GM21447 (cell line): Measurements from ENCODE around the gene CWC15.
A peak's percentile ranks its signal among the peaks of the same experiment; 100 is the strongest.
"Not testable (repeated sequence)": the region's sequence is repeated elsewhere in the genome, so short reads cannot be mapped to it uniquely, and the experiment has no call there.

Experiments used
- ATAC-seq: cut with Tn5 transposase; IDR thresholded peaks from one replicate; pipeline ENCODE4 v1.9.1; 2021; ENCODE audit not compliant: unreplicated experiment

Gene CWC15

GRCh38 chr11:94956963-94957362, 16.4 kb downstream of the CWC15 start:
- ATAC-seq = no peak

- ATAC-seq = no peak
These were observed 18.6 kb downstream of the CWC15 start for GRCh38 chr11:94954753-94955152.

- ATAC-seq = no peak
These were observed 25.2 kb downstream of the CWC15 start for GRCh38 chr11:94948070-94948617.

- ATAC-seq = no peak
These were observed 26.5 kb downstream of the CWC15 start for GRCh38 chr11:94946812-94947211.

DNA sequence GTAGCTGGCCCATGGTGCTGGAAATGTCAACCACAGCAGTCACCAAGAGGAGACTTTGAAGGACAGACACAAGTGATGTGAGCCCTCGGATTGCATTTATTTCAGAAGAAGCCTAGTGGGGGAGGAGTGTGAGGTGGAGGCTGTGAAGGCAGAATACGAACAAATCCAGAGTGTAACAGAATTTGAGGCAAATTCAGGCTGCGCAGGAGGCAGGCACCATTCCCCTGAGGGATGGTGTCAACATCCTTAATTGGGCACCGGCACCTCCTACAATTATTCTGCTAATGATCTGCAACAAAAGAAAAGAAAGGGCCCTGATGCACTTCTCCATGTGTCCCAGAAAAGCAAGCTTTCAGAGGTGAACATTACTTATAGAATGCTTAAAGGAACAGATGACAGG, 32.2 kb downstream of the CWC15 start:
- ATAC-seq = no peak

- no peak for ATAC-seq
These were observed 34.0 kb downstream of the CWC15 start for GRCh38 chr11:94939346-94939745.

DNA sequence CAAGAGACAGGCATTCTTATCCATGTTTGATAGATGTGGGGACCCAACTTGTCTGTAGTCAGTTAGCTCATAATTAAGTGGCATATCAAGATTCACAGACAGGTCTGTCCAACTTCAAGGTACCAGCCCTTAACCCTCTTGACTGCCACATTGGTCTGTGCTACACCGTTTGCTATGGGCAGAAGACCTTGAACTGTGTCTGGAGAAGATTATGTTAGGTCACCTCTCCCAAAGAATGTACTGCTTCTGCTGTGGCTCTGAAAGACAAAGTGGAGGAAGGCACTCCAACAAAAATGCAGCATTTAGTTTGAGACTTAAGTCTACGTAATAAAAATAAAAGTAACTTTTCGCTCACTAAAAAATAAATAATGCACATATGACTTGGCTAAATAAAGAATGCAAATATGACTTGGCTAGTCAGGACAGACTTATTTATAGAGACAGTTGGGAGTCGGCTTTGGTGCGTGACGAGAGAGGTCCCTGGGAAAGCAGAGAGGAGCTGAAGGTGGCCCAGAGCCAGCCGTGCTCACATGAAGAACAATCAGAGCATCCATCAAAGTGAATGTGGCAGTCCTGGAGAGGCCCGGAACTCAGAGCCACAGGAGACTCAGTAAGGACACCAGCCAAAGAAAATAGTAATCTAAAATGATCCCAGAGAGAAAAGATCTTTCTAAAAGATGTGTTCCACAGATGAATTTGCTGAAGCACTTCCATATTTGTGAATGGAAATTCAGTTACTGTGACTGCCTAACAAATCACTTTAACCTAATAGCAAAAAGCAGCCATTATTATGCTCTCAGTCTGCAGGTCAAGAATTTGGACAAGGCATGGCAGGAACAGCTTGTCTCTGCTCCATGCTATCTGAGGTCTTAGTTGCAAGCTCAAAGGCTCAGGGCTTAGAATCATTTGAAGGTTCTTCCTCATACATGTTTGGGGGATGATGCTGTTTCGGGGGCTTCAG, 35.0 kb downstream of the CWC15 start:
- ATAC-seq = no peak

DNA sequence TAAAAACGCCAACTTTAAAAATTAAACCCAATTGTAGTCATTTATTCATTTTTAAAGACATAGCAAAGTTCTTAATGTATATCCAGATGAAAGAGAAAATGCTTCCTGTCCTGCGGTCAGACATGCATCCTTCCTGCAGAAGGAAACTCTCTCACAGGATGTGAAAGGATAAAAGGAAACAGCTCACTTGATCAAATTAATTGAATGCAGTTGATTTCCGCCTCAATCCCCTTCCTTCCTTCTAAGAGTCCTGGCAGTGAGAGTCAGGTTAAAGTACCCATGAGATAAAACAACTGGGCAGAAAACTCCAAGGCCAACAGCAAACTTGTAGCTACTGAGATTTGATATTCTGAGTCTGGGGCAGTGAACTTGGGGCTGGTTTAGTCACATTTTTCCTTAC, 38.5 kb downstream of the CWC15 start:
- no peak for ATAC-seq

DNA sequence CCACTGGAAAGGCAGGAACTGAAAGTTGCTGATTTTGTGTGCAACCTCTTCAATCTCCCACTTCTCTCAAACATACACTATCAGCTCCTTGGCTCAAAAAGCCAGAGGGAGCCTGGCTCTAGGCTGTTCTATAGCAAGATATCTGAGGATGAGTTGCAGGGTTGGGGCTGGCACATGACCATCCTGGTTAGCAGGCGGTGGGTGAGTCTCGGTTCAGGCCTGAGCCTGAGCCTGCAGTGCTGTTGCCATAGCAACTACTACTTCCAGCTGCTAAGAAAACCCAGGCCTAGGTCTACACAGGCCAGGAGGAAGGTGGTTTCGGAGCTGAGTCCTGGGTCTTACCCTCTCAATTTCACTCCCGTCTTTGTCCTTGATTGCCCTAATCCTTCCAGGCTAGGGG, 39.0 kb downstream of the CWC15 start:
- ATAC-seq = no peak

DNA sequence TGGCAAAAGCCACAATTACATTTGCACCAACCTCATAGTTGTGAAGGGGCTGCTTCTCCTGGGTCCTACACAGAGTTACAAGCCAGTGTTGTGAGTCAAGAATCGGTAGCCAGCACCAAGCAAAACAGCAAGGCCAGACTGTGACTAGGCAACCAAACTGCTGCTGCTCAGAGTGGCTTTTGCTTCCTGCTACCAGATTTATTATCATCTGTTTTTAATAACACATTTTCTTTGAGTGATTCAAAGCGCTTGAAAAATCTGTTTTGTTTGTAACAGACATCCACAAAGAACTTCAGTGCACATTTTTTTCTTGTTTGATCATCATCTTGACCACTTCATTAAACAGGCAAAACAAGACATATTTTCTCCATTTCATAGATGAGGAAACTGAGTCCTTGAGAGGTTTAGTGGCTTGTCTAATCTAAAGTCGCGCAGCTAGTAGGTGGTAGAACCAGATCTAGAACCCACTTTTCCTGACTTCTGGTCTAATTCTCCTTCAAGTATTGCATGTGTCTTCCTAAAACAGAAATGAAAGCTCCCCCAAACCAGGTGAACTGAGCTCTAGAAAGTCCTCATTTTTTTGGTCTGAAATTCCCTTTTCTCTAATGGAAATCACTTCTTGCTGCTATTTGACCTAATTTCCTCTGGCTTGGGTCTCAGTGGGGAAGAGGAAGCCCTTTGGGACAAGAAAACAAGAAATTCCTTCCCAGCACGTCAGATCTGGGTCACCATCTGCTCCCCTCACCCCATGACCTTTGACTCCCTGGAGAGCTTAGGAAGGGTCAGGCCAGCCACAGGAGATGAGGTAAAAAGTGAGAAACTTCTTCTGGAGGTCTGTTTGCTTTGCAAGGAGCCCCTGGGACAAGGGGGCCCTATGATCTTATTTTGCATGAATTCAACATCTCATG, 39.9 kb downstream of the CWC15 start:
- no peak for ATAC-seq

DNA sequence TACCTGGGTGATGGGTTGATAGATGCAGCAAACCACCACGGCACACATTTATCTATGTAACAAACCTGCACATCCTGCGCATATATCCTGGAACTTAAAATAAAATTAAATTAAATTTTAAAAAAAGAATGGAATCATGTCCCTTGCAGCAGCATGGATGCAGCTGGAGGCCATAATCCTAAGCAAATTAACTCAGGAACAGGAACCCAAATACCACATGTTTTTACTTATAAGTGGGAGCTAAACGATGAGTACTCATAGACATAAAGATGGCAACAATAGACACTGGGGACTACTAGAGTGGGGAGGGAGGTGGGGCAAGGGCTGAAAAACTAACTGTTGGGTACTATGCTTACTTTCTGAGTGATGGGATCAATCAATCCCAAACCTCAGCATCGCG, 40.9 kb downstream of the CWC15 start:
- no peak for ATAC-seq

- ATAC-seq = not testable (repeated sequence)
These were observed 41.3 kb downstream of the CWC15 start for GRCh38 chr11:94932072-94932471.

DNA sequence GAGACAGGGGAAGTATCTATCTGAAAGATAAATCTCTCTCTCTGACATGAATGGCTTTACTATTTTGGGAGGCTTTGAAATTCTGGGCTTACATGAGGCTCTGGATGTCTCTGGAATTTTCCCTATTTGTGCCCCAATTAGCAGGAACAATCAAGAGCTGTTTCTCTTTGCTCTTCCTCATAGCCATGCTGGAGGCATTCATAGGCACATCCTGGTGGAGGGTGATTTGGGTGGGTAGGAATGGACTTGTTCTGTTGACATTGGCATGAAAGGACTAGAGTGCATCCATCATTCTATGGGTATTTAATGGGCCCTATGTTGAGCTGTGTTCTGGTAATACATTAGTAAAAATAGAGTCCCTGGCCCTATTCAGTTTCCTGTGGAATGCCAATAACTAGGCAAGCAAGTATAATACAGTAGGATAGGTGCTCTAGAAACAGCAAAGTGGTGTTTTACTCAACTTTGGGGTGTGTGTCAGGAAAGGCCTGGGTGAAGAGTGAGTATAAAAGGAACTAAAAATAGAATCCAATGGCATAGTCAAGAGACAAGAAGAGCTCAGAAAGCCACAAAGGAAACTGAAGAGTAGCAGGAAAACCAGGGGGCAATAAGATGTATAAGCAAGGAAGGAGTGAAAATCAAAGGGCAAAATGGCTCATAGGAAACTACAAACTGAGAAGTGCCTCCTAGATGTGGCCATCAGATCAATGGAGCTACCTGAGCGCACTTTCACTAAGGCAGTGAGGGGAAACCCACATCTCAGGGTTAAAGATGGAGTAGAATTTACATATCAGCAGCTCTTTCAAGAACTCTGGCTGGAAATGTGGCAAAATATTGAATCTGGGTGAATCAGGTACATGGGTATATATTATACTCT, 45.0 kb downstream of the CWC15 start:
- no peak for ATAC-seq

DNA sequence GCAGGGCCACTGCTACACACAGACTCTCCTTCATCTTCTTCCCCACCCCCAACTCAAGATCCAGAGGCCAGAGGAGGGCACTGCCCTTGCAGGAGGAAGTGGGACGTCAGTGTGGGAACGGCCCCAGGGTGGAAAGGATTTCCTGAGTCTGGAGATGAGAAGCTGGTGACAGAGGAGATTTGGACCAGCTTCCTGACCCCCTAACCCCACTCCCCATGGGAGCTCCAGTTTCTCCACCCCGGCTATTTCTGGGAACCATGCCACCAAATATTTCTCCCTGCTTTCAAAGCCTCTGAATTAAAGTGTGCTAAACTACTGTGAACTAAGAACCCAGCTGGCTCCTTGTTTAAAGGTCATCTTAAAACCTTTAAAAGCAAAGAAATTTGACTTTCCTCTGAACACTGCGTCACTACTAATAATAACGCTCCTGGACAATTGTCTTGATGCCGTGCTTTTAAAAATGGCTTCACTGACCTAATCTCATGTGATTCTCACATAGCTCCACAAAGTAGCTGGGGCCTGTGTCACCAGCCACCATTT, 46.6 kb downstream of the CWC15 start:
- ATAC-seq = no peak

- ATAC-seq = no peak
These were observed 47.1 kb downstream of the CWC15 start for GRCh38 chr11:94926271-94926625.

DNA sequence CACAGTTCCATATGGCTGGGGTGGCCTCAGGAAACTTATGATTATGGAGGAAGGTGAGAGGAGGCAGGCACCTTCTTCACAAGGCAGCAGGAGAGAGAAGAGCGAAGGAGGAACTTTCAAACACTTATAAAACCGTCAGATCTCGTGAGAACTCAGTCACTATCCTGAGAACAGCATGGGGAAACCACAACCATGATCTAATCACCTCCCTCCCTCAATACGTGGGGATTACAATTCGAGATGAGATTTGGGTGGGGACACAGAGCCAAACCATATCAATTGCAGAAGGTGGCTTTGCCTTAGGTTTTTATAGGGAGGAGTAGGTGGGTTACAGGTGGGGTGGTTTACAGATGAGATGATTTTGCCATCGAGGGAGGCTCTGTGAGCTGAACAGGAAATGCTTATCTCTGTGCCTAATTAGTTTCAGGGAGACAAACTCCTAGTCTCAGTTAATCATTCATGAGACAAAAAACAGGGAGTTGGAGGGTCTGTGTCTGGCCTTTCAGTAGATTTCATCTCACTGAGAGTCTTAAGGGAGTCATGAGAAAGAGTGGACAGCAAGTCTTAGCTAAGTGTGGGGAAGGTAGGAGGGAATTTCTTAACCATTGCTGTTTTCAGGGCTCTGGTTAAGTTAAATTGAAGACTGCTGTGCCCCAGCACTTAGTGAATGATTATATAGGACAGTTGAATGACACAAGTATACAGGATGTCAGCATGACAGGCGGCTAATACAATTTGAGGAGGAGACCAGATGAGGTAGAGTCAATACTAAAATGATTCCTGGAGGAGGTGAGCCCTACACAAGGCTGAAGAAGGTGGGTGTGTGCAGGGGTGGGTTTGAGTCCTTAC, 47.7 kb downstream of the CWC15 start:
- peak; percentile 79 for ATAC-seq

- ATAC-seq = no peak
These were observed 48.7 kb downstream of the CWC15 start for GRCh38 chr11:94924612-94925011.

- ATAC-seq = no peak
These were observed 49.2 kb downstream of the CWC15 start for GRCh38 chr11:94924171-94924572.

DNA sequence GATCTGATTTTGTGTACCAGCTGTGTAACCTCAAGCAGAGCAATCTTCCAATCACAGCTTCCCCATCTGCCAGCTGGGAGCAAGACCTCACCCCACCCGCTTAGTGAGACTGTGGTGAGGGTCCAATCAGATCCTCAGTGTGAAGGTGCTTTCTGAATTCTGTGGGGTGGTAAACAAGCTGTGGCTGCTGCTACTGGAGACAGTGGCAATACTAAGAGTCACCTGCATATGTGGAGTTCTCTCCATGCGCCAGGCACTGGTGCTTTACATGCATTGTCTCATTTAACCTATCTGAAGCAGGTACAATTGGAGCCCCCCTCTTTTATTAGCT, 50.4 kb downstream of the CWC15 start:
- ATAC-seq = no peak
